SK-N-SH (cell line): ENCODE results near the gene SNED1. TPM values are rescaled to one million over a fixed set of nuclear protein-coding genes. Genes with fewer than 3 reads are reported as not detected.

ENCODE experiments used
- CTCF ChIA-PET: fragments of 300-600, 350-600 bp; formaldehyde crosslinking; extraction: SDS; loops from one replicate; lab custom pipeline; 2021; lab: Yijun Ruan, JAX
- POLR2A ChIA-PET: fragments of 350-600 bp; sonication (Branson Sonifier 250); formaldehyde crosslinking; extraction: SDS; loops from one replicate; lab custom pipeline; 2020; ENCODE audit warnings: antibody characterized with exemption, inconsistent platforms; lab: Yijun Ruan, JAX
- DNase-seq: peaks from one replicate; pipeline ENCODE4 v3.0.0; 2012
- H2AFZ ChIP-seq: fragments of 200-600 bp; sonication (generic); 2 replicates; pipeline ENCODE4 v1.8.1; 2016; ENCODE audit warnings: antibody characterized with exemption, mild to moderate bottlenecking, low read depth
- H3F3A ChIP-seq: fragments of 200-600 bp; sonication (generic); replicated peaks from 2 replicates; pipeline ENCODE3; 2016; ENCODE audit warnings: antibody characterized with exemption, mild to moderate bottlenecking; ENCODE audit not compliant: insufficient read depth
- H3K27ac ChIP-seq, 2 experiments: fragments of 200-500 bp in 1 of 2; fragments of 200-600 bp in 1 of 2; sonication (Bioruptor generic) in 1 of 2; sonication (generic), shearing (Covaris generic) in 1 of 2; 2 replicates each; pipeline versions ENCODE4 v1.5.1 to v1.6.1; 2014 to 2016; ENCODE audit warnings: low read depth in 2 of 2, inconsistent platforms in 1 of 2, low read length in 1 of 2, mild to moderate bottlenecking in 1 of 2, mixed read lengths in 1 of 2
- H3K27me3 ChIP-seq: fragments of 200-600 bp; sonication (generic), shearing (Covaris generic); 2 replicates; pipeline ENCODE4 v1.6.1; 2016; ENCODE audit warnings: mixed run types; ENCODE audit not compliant: insufficient read depth
- H3K36me3 ChIP-seq, 2 experiments: fragments of 200-500 bp in 1 of 2; fragments of 200-600 bp in 1 of 2; sonication (Bioruptor generic) in 1 of 2; sonication (generic) in 1 of 2; replicated peaks in 1 of 2; 2 replicates each; pipeline versions ENCODE3 to v1.5.1; 2014 to 2016; ENCODE audit warnings: low read length in 1 of 2, mild to moderate bottlenecking in 1 of 2; ENCODE audit not compliant: insufficient read depth in 2 of 2, control insufficient read depth in 1 of 2
- H3K4me1 ChIP-seq, 2 experiments: fragments of 200-500 bp in 1 of 2; fragments of 200-600 bp in 1 of 2; sonication (Bioruptor generic) in 1 of 2; sonication (generic), shearing (Covaris generic) in 1 of 2; 2 replicates each; pipeline versions ENCODE4 v1.5.1 to v1.6.1; 2014 to 2016; ENCODE audit warnings: low read depth in 1 of 2, low read length in 1 of 2, mixed run types in 1 of 2; ENCODE audit not compliant: insufficient read depth in 2 of 2, control insufficient read depth in 1 of 2
- H3K4me2 ChIP-seq: fragments of 200-600 bp; sonication (generic), shearing (Covaris generic); 2 replicates; pipeline ENCODE4 v1.6.1; 2017; ENCODE audit warnings: mixed run types
- H3K4me3 ChIP-seq, 2 experiments: fragments of 200-500 bp in 1 of 2; fragments of 200-600 bp in 1 of 2; sonication (Bioruptor generic) in 1 of 2; sonication (generic), shearing (Covaris generic) in 1 of 2; 2 replicates each; pipeline versions ENCODE4 v1.5.1 to v1.8.1; 2014 to 2016; ENCODE audit warnings: low read depth in 2 of 2, inconsistent platforms in 1 of 2, low read length in 1 of 2, mild to moderate bottlenecking in 1 of 2, mixed read lengths in 1 of 2, moderate library complexity in 1 of 2
- H3K79me2 ChIP-seq: fragments of 200-600 bp; sonication (generic); 2 replicates; pipeline ENCODE4 v1.8.1; 2017; ENCODE audit warnings: mild to moderate bottlenecking; ENCODE audit not compliant: insufficient read depth
- H3K9ac ChIP-seq: fragments of 200-600 bp; sonication (generic); 2 replicates; pipeline ENCODE4 v1.6.1; 2017; ENCODE audit warnings: mixed run types
- H3K9me2 ChIP-seq: fragments of 200-600 bp; sonication (generic); 2 replicates; pipeline ENCODE4 v1.6.1; 2017; ENCODE audit warnings: mixed run types
- H3K9me3 ChIP-seq: fragments of 200-600 bp; sonication (generic); 2 replicates; pipeline ENCODE4 v1.6.1; 2017; ENCODE audit warnings: mixed run types, mild to moderate bottlenecking, moderate library complexity
- H4K20me1 ChIP-seq: fragments of 200-600 bp; sonication (generic); 2 replicates; pipeline ENCODE4 v1.6.1; 2017; ENCODE audit warnings: mild to moderate bottlenecking, mixed run types; ENCODE audit not compliant: insufficient read depth
- CHD2 ChIP-seq: fragments of 150-350 bp; IDR thresholded peaks from 2 replicates; pipeline ENCODE4 v1.6.1; 2018; ENCODE audit warnings: low read length; ENCODE audit not compliant: partially characterized antibody
- ELF1 ChIP-seq: IDR thresholded peaks from 2 replicates; pipeline ENCODE4 v1.4.0; 2012
- EP300 ChIP-seq, 2 experiments: IDR thresholded peaks; 2 replicates each; pipeline versions ENCODE4 v1.4.0 to v1.6.1; 2012; ENCODE audit warnings: borderline replicate concordance in 1 of 2, low read depth in 1 of 2, low read length in 1 of 2
- EZH2phosphoT487 ChIP-seq: fragments of 200-600 bp; sonication (generic); IDR thresholded peaks from 2 replicates; pipeline ENCODE4 v1.6.1; 2017; ENCODE audit warnings: low read depth, mixed run types, mild to moderate bottlenecking, antibody characterized with exemption, moderate library complexity, borderline replicate concordance
- GABPA ChIP-seq: IDR thresholded peaks from 2 replicates; pipeline ENCODE4 v1.4.0; 2012; ENCODE audit warnings: low read depth, mild to moderate bottlenecking
- IRF3 ChIP-seq: fragments of 150-350 bp; IDR thresholded peaks from 2 replicates; pipeline ENCODE4 v1.6.1; 2016; ENCODE audit warnings: mild to moderate bottlenecking, low read depth, low read length
- MEF2A ChIP-seq: IDR thresholded peaks from 2 replicates; pipeline ENCODE4 v1.4.0; 2012; ENCODE audit warnings: low read depth, borderline replicate concordance
- MXI1 ChIP-seq: IDR thresholded peaks from 2 replicates; pipeline ENCODE4 v1.6.1; 2012; ENCODE audit warnings: mild to moderate bottlenecking, low read depth, low read length, improper control_type of control experiment
- NRF1 ChIP-seq: IDR thresholded peaks from 2 replicates; pipeline ENCODE4 v1.6.1; 2012; ENCODE audit warnings: low read depth, mild to moderate bottlenecking, low read length
- POLR2AphosphoS5 ChIP-seq: IDR thresholded peaks from 2 replicates; pipeline ENCODE4 v1.6.1; 2012; ENCODE audit warnings: low read depth, low read length
- REST ChIP-seq: IDR thresholded peaks from 2 replicates; pipeline ENCODE4 v1.6.1; 2012; ENCODE audit warnings: mild to moderate bottlenecking, low read depth, low read length, moderate library complexity
- TAF1 ChIP-seq: IDR thresholded peaks from 2 replicates; pipeline ENCODE4 v1.6.1; 2012; ENCODE audit warnings: low read depth, mild to moderate bottlenecking, low read length, moderate library complexity, borderline replicate concordance
- TCF12 ChIP-seq: IDR thresholded peaks from 2 replicates; pipeline ENCODE4 v1.4.0; 2012
- USF1 ChIP-seq: IDR thresholded peaks from 2 replicates; pipeline ENCODE4 v1.4.0; 2012; ENCODE audit warnings: low read depth, borderline replicate concordance
- ZBTB33 ChIP-seq: IDR thresholded peaks from 2 replicates; pipeline ENCODE4 v1.4.0; 2012; ENCODE audit warnings: low read depth, borderline replicate concordance
- WGBS: methylation state at CpG from one replicate; pipeline ENCODE4 v1.1.6; 2017; ENCODE audit warnings: low lambda C conversion rate; 5-methylcytosine and 5-hydroxymethylcytosine counted together
- polyA plus RNA-seq, 3 experiments: library from polyadenylated mRNA; depleted of rRNA; stranded (reverse); fragments of >200 nt; gene quantifications; 2 replicates each; pipeline ENCODE4 v1.2.3, GENCODE V29; 2012

The SNED1 gene
- polyA plus RNA-seq, 1 of the 3 experiments (the other 2 are of a cell fraction): 0.03 TPM

GRCh38 chr2:241034490-241035141 lies 36.2 kb downstream of the SNED1 start:
- H3K9me2 ChIP-seq: no peaks in the 10 kb centered on the region
- no peaks in the 10 kb centered on the region for H3K4me1 ChIP-seq
- POLR2A ChIA-PET: no interaction called here
- H3K9ac ChIP-seq: no peak overlapping the region
- H4K20me1 ChIP-seq: no peaks in the 10 kb centered on the region
- DNase-seq: no peak
- no peaks in the 10 kb centered on the region for H3K36me3 ChIP-seq
- no peak overlapping the region for H2AFZ ChIP-seq
- no peaks in the 10 kb centered on the region for H3K79me2 ChIP-seq
- WGBS: 87% methylated on average over 14 of the region's 22 CpGs
- CTCF ChIA-PET: no interaction called here
- H3K4me3 ChIP-seq: no peak overlapping the region
- H3F3A ChIP-seq: no peaks in the 10 kb centered on the region
- H3K27me3 ChIP-seq: no peaks in the 10 kb centered on the region
- TF ChIP-seq EZH2phosphoT487 (no peak), CHD2 (no peak), MXI1 (no peak), EP300 (IDR thresholded peaks at IDR 0.05; ENCODE audit: borderline replicate concordance in 1 of 2, low read depth in 1 of 2, low read length in 1 of 2) (no peak), NRF1 (no peak), TAF1 (no peak), MEF2A (no peak), TCF12 (no peak), POLR2AphosphoS5 (no peak), ZBTB33 (no peak), USF1 (no peak), ELF1 (no peak), IRF3 (no peak), REST (no peak), GABPA (no peak)
- no peaks in the 10 kb centered on the region for H3K9me3 ChIP-seq
- H3K27ac ChIP-seq: no peak overlapping the region
- H3K4me2 ChIP-seq: no peak overlapping the region
